ENCODE data around the gene PET117.

PET117 gene

DNA sequence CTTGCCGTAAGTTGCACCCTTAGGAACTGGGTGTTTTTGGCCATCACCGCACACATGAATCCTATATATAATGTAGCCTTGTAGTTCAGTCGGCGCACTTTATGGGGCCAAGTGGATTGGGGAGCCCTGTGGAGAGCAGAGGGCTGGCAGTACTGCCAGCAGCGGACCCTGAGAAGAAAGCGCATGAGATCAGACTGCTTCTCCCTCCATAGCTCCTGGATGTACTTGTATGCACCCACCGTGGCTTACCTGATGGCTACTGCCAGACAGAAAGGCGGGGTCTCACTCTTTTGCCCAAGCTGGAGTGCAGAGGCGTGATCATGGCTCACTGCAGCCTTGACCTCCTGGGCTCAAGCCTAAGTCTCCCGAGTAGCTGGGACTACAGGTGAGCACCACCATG, 47.2 kb upstream of the PET117 start:
- no peaks in the 10 kb centered on the region for H3K27me3 ChIP-seq (ENCODE audit: insufficient read depth, poor library complexity, severe bottlenecking)
- no peak overlapping the region for H3K27ac ChIP-seq (replicated peaks)
- H3K4me3 ChIP-seq (replicated peaks; ENCODE audit: insufficient read depth, low read length): no peak overlapping the region
- no peak for TF ChIP-seq POLR2AphosphoS5 (IDR thresholded peaks at IDR 0.05; ENCODE audit: low read depth)
- DNase-seq (ENCODE audit: low read depth in 1 of 2, low spot score in 1 of 2): no peak

GRCh38 chr20:18091623-18092022, 46.0 kb upstream of the PET117 start:
- H3K4me3 ChIP-seq (replicated peaks; ENCODE audit: insufficient read depth, low read length): no peak overlapping the region
- no peaks in the 10 kb centered on the region for H3K27me3 ChIP-seq (ENCODE audit: insufficient read depth, poor library complexity, severe bottlenecking)
- no peak for DNase-seq (ENCODE audit: low read depth in 1 of 2, low spot score in 1 of 2)
- no peak overlapping the region for H3K27ac ChIP-seq (replicated peaks)
- no peak for TF ChIP-seq POLR2AphosphoS5 (IDR thresholded peaks at IDR 0.05; ENCODE audit: low read depth)
- no peak for TF ChIP-seq REST (IDR thresholded peaks at IDR 0.05; ENCODE audit: insufficient replicate concordance, low read depth)
- no peak for TF ChIP-seq GABPA (IDR thresholded peaks at IDR 0.05; ENCODE audit: low read depth)
- no peak for TF ChIP-seq SPI1 (IDR thresholded peaks at IDR 0.05; ENCODE audit: borderline replicate concordance, low read depth)
- TF ChIP-seq, protein P1, sequence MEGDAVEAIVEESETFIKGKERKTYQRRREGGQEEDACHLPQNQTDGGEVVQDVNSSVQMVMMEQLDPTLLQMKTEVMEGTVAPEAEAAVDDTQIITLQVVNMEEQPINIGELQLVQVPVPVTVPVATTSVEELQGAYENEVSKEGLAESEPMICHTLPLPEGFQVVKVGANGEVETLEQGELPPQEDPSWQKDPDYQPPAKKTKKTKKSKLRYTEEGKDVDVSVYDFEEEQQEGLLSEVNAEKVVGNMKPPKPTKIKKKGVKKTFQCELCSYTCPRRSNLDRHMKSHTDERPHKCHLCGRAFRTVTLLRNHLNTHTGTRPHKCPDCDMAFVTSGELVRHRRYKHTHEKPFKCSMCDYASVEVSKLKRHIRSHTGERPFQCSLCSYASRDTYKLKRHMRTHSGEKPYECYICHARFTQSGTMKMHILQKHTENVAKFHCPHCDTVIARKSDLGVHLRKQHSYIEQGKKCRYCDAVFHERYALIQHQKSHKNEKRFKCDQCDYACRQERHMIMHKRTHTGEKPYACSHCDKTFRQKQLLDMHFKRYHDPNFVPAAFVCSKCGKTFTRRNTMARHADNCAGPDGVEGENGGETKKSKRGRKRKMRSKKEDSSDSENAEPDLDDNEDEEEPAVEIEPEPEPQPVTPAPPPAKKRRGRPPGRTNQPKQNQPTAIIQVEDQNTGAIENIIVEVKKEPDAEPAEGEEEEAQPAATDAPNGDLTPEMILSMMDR (IDR thresholded peaks at IDR 0.05; ENCODE audit: insufficient read depth, low read length): no peak

GRCh38 chr20:18092890-18093289, 44.8 kb upstream of the PET117 start:
- DNase-seq (ENCODE audit: low read depth in 1 of 2, low spot score in 1 of 2): no peak
- Histone ChIP-seq H3K27ac (replicated peaks) (no peak overlapping the region), H3K4me3 (replicated peaks; ENCODE audit: insufficient read depth, low read length) (no peak overlapping the region), H3K27me3 (ENCODE audit: insufficient read depth, poor library complexity, severe bottlenecking) (no peaks in the 10 kb centered on the region)
- TF ChIP-seq POLR2AphosphoS5 (IDR thresholded peaks at IDR 0.05; ENCODE audit: low read depth) (no peak), REST (IDR thresholded peaks at IDR 0.05; ENCODE audit: insufficient replicate concordance, low read depth) (no peak), GABPA (IDR thresholded peaks at IDR 0.05; ENCODE audit: low read depth) (no peak), SPI1 (IDR thresholded peaks at IDR 0.05; ENCODE audit: borderline replicate concordance, low read depth) (no peak)
- TF ChIP-seq, protein P1 (IDR thresholded peaks at IDR 0.05; ENCODE audit: insufficient read depth, low read length): no peak

GRCh38 chr20:18093388-18093787, 44.3 kb upstream of the PET117 start:
- H3K27me3 ChIP-seq (ENCODE audit: insufficient read depth, poor library complexity, severe bottlenecking): no peaks in the 10 kb centered on the region
- no peak overlapping the region for H3K4me3 ChIP-seq (replicated peaks; ENCODE audit: insufficient read depth, low read length)
- DNase-seq (ENCODE audit: low read depth in 1 of 2, low spot score in 1 of 2): no peak
- no peak for TF ChIP-seq GABPA (IDR thresholded peaks at IDR 0.05; ENCODE audit: low read depth)
- TF ChIP-seq POLR2AphosphoS5 (IDR thresholded peaks at IDR 0.05; ENCODE audit: low read depth): no peak
- no peak for TF ChIP-seq REST (IDR thresholded peaks at IDR 0.05; ENCODE audit: insufficient replicate concordance, low read depth)
- no peak overlapping the region for H3K27ac ChIP-seq (replicated peaks)
